Measurements from ENCODE around the gene AUH.

DNA sequence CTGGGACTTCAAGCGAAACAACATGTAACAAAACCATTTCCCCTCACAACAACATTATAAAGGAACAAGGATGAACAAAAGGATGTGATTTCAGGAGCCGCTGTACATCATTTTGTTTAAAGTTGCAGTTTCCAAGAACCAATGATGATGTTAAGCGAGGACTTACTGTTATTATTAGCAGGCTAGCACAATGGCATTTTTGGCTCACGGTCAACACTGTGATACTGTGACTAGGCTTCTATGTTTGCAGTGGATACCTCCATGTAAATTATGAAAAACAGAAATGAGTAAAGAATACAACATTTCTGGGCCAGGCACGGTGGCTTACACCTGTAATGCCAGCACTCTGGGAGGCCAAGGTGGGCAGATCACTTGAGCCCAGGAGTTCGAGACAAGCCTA, 113.0 kb downstream of the AUH start:
- TF ChIP-seq, protein P1, sequence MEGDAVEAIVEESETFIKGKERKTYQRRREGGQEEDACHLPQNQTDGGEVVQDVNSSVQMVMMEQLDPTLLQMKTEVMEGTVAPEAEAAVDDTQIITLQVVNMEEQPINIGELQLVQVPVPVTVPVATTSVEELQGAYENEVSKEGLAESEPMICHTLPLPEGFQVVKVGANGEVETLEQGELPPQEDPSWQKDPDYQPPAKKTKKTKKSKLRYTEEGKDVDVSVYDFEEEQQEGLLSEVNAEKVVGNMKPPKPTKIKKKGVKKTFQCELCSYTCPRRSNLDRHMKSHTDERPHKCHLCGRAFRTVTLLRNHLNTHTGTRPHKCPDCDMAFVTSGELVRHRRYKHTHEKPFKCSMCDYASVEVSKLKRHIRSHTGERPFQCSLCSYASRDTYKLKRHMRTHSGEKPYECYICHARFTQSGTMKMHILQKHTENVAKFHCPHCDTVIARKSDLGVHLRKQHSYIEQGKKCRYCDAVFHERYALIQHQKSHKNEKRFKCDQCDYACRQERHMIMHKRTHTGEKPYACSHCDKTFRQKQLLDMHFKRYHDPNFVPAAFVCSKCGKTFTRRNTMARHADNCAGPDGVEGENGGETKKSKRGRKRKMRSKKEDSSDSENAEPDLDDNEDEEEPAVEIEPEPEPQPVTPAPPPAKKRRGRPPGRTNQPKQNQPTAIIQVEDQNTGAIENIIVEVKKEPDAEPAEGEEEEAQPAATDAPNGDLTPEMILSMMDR (IDR thresholded peaks at IDR 0.05; ENCODE audit: low read depth, low read length), result no peak
- TF ChIP-seq EZH2phosphoT487 (IDR thresholded peaks at IDR 0.05; ENCODE audit: low read depth), result no peak
